Gastroesophageal sphincter (tissue), 4 donors: Measurements from ENCODE around the gene SLC52A1. TPM values are rescaled to one million over a fixed set of nuclear protein-coding genes. Genes with fewer than 3 reads are reported as not detected.

Experiments used
- ATAC-seq: fragments of 150-250 bp; one replicate; pipeline ENCODE4 v1.9.1; 2016; ENCODE audit warnings: mild to moderate bottlenecking, moderate library complexity
- H3K27ac ChIP-seq, 4 donors: fragments of 200-600 bp; sonication (generic) in 3 of 4; 1 replicate in 3 of 4; 2 replicates in 1 of 4; pipeline ENCODE4 v1.5.1; 2016 to 2019
- H3K27me3 ChIP-seq: fragments of 200-600 bp; sonication (generic); one replicate; pipeline ENCODE4 v1.5.1; 2019
- H3K36me3 ChIP-seq, 2 donors: fragments of 200-600 bp; sonication (generic); one replicate each; pipeline ENCODE4 v1.5.1; 2019; ENCODE audit warnings: control low read depth in 1 of 2
- H3K4me1 ChIP-seq, 3 donors: fragments of 200-600 bp; sonication (generic); 1 replicate in 2 of 3; 2 replicates in 1 of 3; pipeline ENCODE4 v1.5.1; 2016 to 2019; ENCODE audit warnings: control low read depth in 2 of 3
- H3K4me3 ChIP-seq, 2 donors: fragments of 200-600 bp; sonication (generic); one replicate each; pipeline ENCODE4 v1.5.1; 2019; ENCODE audit warnings: mild to moderate bottlenecking in 1 of 2, moderate library complexity in 1 of 2
- H3K9me3 ChIP-seq, 3 donors: fragments of 200-600 bp; sonication (generic); one replicate each; pipeline ENCODE4 v1.5.1; 2017 to 2019; ENCODE audit warnings: control low read depth in 2 of 3
- EP300 ChIP-seq: sonication (generic); formaldehyde crosslinking; IDR thresholded peaks from one replicate; pipeline ENCODE4 v1.6.1; 2017; ENCODE audit warnings: antibody characterized with exemption, mild to moderate bottlenecking
- POLR2A ChIP-seq, 2 donors: fragments of 450-650 bp; IDR thresholded peaks; one replicate each; pipeline ENCODE4 v1.6.1; 2017; ENCODE audit warnings: antibody characterized with exemption in 2 of 2, mild to moderate bottlenecking in 2 of 2, moderate library complexity in 1 of 2
- POLR2AphosphoS5 ChIP-seq: sonication (generic); formaldehyde crosslinking; IDR thresholded peaks from one replicate; pipeline ENCODE4 v1.6.1; 2017; ENCODE audit warnings: antibody characterized with exemption
- WGBS, 2 donors: methylation state at CpG; one replicate each; pipeline ENCODE4 v1.1.5; 2018; ENCODE audit warnings: low coverage in 1 of 2; 5-methylcytosine and 5-hydroxymethylcytosine counted together
- total RNA-seq, 4 donors: library from RNA; depleted of rRNA; stranded (reverse); fragments of >200 nt; gene quantifications; one replicate each; pipeline ENCODE4 v1.1.0, GENCODE V29; 2016
- TF ChIP-seq, protein P1 (sequence below), 4 experiments: fragments of 200-600 bp in 2 of 4; fragments of 450-650 bp in 2 of 4; sonication (generic) in 1 of 4; IDR thresholded peaks; one replicate each; pipeline ENCODE4 v1.5.1; 2017 to 2019; ENCODE audit warnings: antibody characterized with exemption in 4 of 4, mild to moderate bottlenecking in 2 of 4, moderate library complexity in 2 of 4

The SLC52A1 gene
- total RNA-seq, 4 donors from 2014 or later, result not detected

DNA sequence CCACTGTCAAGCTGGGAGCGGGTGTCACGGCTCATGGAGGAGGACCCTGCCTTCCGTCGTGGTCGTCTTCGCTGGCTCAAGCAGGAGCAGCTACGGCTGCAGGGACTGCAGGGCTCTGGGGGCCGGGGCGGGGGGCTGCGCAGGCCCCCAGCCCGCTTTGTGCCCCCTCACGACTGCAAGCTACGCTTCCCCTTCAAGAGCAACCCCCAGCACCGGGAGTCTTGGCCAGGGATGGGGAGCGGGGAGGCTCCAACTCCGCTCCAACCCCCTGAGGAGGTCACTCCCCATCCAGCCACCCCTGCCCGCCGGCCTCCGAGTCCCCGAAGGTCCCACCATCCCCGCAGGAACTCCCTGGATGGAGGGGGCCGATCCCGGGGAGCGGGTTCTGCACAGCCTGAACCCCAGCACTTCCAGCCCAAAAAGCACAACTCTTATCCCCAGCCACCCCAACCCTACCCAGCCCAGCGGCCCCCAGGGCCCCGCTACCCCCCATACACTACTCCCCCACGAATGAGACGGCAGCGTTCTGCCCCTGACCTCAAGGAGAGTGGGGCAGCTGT is 11.6 kb downstream of the SLC52A1 start:
- Histone ChIP-seq H3K4me3 (no peak overlapping the region), H3K9me3 (no peaks in the 10 kb centered on the region), H3K27me3 (no peaks in the 10 kb centered on the region), H3K27ac (no peak overlapping the region), H3K4me1 (peaks cover 0 to 4% (median 0%) of the 10 kb centered on the region in 3 donors), H3K36me3 (peaks cover 0 to 62% of the 10 kb centered on the region in 2 donors)
- no peak for ATAC-seq
- no peak for TF ChIP-seq POLR2AphosphoS5
- TF ChIP-seq, protein P1, sequence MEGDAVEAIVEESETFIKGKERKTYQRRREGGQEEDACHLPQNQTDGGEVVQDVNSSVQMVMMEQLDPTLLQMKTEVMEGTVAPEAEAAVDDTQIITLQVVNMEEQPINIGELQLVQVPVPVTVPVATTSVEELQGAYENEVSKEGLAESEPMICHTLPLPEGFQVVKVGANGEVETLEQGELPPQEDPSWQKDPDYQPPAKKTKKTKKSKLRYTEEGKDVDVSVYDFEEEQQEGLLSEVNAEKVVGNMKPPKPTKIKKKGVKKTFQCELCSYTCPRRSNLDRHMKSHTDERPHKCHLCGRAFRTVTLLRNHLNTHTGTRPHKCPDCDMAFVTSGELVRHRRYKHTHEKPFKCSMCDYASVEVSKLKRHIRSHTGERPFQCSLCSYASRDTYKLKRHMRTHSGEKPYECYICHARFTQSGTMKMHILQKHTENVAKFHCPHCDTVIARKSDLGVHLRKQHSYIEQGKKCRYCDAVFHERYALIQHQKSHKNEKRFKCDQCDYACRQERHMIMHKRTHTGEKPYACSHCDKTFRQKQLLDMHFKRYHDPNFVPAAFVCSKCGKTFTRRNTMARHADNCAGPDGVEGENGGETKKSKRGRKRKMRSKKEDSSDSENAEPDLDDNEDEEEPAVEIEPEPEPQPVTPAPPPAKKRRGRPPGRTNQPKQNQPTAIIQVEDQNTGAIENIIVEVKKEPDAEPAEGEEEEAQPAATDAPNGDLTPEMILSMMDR (IDR thresholded peaks at IDR 0.05), result no peak
- no peak for TF ChIP-seq EP300
- no peak for TF ChIP-seq POLR2A (IDR thresholded peaks at IDR 0.05)
- WGBS, 2 donors, result 90% methylated on average over 2 of the region's 29 CpGs; no CpG with 5 or more reads in 1 of the 2 donors

DNA sequence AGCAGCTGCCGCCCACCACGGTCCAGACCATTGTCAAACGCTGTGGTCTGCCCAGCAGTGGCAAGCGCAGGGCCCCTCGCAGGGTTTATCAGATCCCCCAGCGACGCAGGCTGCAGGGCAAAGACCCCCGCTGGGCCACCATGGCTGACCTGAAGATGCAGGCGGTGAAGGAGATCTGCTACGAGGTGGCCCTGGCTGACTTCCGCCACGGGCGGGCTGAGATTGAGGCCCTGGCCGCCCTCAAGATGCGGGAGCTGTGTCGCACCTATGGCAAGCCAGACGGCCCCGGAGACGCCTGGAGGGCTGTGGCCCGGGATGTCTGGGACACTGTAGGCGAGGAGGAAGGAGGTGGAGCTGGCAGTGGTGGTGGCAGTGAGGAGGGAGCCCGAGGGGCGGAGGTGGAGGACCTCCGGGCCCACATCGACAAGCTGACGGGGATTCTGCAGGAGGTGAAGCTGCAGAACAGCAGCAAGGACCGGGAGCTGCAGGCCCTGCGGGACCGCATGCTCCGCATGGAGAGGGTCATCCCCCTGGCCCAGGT is 13.0 kb downstream of the SLC52A1 start:
- TF ChIP-seq POLR2AphosphoS5 (no peak), POLR2A (IDR thresholded peaks at IDR 0.05) (no peak), EP300 (no peak)
- TF ChIP-seq, protein P1 (IDR thresholded peaks at IDR 0.05), result no peak
- no peaks in the 10 kb centered on the region for H3K9me3 ChIP-seq
- peaks cover 0 to 4% (median 0%) of the 10 kb centered on the region in 3 donors for H3K4me1 ChIP-seq
- peaks cover 0 to 76% of the 10 kb centered on the region in 2 donors for H3K36me3 ChIP-seq
- WGBS, 2 donors, result 94 to 100% methylated on average over 1 to 4 of the region's 30 CpGs
- H3K27me3 ChIP-seq, result no peaks in the 10 kb centered on the region
- no peak overlapping the region for H3K4me3 ChIP-seq
- H3K27ac ChIP-seq, result no peak overlapping the region
- ATAC-seq, result no peak

DNA sequence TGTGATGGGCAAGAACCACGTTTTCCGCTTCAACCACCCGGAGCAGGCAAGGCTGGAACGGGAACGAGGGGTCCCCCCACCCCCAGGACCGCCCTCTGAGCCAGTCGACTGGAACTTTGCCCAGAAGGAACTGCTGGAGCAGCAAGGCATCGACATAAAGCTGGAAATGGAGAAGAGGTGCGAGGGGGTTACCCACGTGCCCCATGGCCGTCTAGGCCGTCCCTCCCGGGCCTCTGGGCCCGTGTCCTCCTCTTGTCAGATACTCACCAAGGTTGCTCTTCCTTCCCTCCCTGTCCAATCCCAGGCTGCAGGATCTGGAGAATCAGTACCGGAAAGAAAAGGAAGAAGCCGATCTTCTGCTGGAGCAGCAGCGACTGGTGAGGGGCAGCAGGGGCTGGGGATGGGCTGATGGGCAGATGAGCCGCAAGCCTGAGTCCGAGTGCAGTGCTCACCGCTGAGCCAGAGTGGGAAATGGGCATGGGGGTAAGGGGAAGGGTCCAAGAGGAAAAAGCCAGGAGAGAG is 14.7 kb downstream of the SLC52A1 start:
- Histone ChIP-seq H3K4me1 (no peaks in the 10 kb centered on the region), H3K4me3 (no peak overlapping the region), H3K9me3 (no peaks in the 10 kb centered on the region), H3K27ac (no peak overlapping the region), H3K27me3 (no peaks in the 10 kb centered on the region), H3K36me3 (peaks cover 0 to 93% of the 10 kb centered on the region in 2 donors)
- WGBS, 2 donors, result 75 to 93% methylated on average over 5 to 6 of the region's 20 CpGs
- TF ChIP-seq, protein P1 (IDR thresholded peaks at IDR 0.05), result no peak
- TF ChIP-seq POLR2A (IDR thresholded peaks at IDR 0.05), result no peak
- TF ChIP-seq POLR2AphosphoS5, result no peak
- no peak for TF ChIP-seq EP300
- no peak for ATAC-seq

DNA sequence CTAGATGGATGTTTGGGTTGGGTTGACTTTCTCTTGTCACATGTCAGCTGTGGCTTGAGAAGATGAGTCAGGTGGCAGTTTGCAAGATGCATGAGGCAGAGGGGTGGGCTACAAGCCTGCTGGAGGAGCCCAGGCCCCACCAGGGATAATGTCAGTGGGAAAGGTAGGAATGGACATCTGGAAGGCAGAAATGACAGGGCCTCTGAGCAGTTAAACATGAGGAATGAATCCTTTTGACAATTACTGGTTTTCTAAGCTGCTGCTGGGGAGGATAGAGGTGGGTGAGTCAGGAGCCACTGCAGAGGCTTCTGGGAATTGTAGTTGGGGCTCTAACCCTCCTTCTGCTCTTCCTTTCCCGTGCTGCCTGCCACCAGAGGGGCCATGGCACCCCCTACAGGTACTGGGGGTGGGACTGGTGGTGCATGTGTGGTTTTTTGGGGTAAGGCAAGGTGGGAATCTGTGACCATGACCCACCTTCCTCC is 15.7 kb downstream of the SLC52A1 start:
- WGBS, 2 donors, result no CpG with 5 or more reads among the region's 1 CpG
- H3K4me3 ChIP-seq, result no peak overlapping the region
- no peaks in the 10 kb centered on the region for H3K4me1 ChIP-seq
- H3K27ac ChIP-seq, result no peak overlapping the region
- no peaks in the 10 kb centered on the region for H3K27me3 ChIP-seq
- peaks cover 0 to 100% of the 10 kb centered on the region in 2 donors for H3K36me3 ChIP-seq
- no peak for ATAC-seq
- no peaks in the 10 kb centered on the region for H3K9me3 ChIP-seq
- no peak for TF ChIP-seq EP300
- no peak for TF ChIP-seq POLR2A (IDR thresholded peaks at IDR 0.05)
- TF ChIP-seq POLR2AphosphoS5, result no peak
- TF ChIP-seq, protein P1 (IDR thresholded peaks at IDR 0.05), result no peak

DNA sequence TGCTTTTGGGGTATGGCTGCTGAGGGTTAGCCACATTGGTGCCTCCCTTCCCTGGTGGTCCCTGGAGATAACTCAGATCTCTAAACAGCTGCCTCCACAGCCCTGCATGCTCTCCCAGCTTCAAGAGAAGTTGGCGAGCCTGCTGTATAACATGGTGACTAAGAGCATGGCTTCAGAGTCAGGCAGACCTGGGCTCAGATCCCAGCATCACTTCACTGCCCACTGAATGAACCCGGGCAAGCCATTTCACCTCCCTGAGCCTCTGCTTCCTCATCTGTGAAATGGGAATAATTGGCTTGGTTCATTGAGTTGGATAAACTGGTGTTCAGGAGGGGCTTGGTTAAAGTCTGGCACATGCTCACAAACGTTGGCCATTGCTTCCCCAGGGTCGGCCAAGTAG is 20.9 kb downstream of the SLC52A1 start:
- Histone ChIP-seq H3K4me3 (no peak overlapping the region), H3K27ac (no peak overlapping the region), H3K36me3 (peaks cover 0 to 100% of the 10 kb centered on the region in 2 donors), H3K27me3 (no peaks in the 10 kb centered on the region), H3K4me1 (no peaks in the 10 kb centered on the region), H3K9me3 (no peaks in the 10 kb centered on the region)
- WGBS, 2 donors, result 88% methylated on average over 3 of the region's 4 CpGs; no CpG with 5 or more reads in 1 of the 2 donors
- no peak for TF ChIP-seq EP300
- TF ChIP-seq, protein P1 (IDR thresholded peaks at IDR 0.05), result no peak
- no peak for TF ChIP-seq POLR2AphosphoS5
- no peak for TF ChIP-seq POLR2A (IDR thresholded peaks at IDR 0.05)
- no peak for ATAC-seq
